MCF 10A (cell line): ENCODE results near the gene VAC14. TPM values are rescaled to one million over a fixed set of nuclear protein-coding genes. Genes with fewer than 3 reads are reported as not detected.
A peak's percentile ranks its signal among the peaks of the same experiment; 100 is the strongest.

Experiments used
- BruUV-seq: library from RNA; stranded (reverse); fragments of 400-500 nt; replicated peaks from 2 replicates; lab custom pipeline; 2021; lab: Mats Ljungman, UMichigan
- CTCF ChIA-PET: fragments of 300-600 bp; sonication (Branson Sonifier 250); formaldehyde crosslinking; extraction: SDS; loops from one replicate; lab custom pipeline; 2021; ENCODE audit warnings: antibody characterized with exemption, inconsistent platforms; lab: Yijun Ruan, JAX
- POLR2A ChIA-PET: fragments of 300-600, 350-650 bp; sonication (Branson Sonifier 250); formaldehyde crosslinking; extraction: SDS; loops from one replicate; lab custom pipeline; 2020; ENCODE audit warnings: antibody characterized with exemption, inconsistent platforms; lab: Yijun Ruan, JAX
- DNase-seq: peaks from one replicate; pipeline ENCODE4 v3.0.0-alpha.2; 2018; ENCODE audit not compliant: unreplicated experiment
- H3K27ac Mint-ChIP-seq: one replicate; pipeline ENCODE4 v1.8.0; 2022; ENCODE audit warnings: mild to moderate bottlenecking, low read depth, mixed read lengths; ENCODE audit not compliant: unreplicated experiment
- H3K27me3 Mint-ChIP-seq: one replicate; pipeline ENCODE4 v1.8.0; 2022; ENCODE audit warnings: mixed read lengths; ENCODE audit not compliant: insufficient read depth, unreplicated experiment
- H3K36me3 Mint-ChIP-seq: one replicate; pipeline ENCODE4 v1.8.0; 2022; ENCODE audit warnings: mild to moderate bottlenecking, moderate library complexity, mixed read lengths; ENCODE audit not compliant: insufficient read depth, unreplicated experiment
- H3K4me1 Mint-ChIP-seq: one replicate; pipeline ENCODE4 v1.8.0; 2022; ENCODE audit warnings: mixed read lengths; ENCODE audit not compliant: insufficient read depth, unreplicated experiment
- H3K4me3 Mint-ChIP-seq: one replicate; pipeline ENCODE4 v1.8.0; 2022; ENCODE audit warnings: mild to moderate bottlenecking, moderate library complexity, mixed read lengths; ENCODE audit not compliant: unreplicated experiment
- H3K9me3 Mint-ChIP-seq: one replicate; pipeline ENCODE4 v1.8.0; 2022; ENCODE audit warnings: mixed read lengths; ENCODE audit not compliant: unreplicated experiment
- intact Hi-C: fragments of 100-400 bp; cut with micrococcal nuclease; formaldehyde crosslinking; loops from 2 replicates; pipeline ENCODE4 v1.14.1; 2022
- total RNA-seq: library from RNA; stranded (reverse); gene quantifications from 2 replicates; pipeline ENCODE4 v1.2.3, GENCODE V29; 2022
- TF ChIP-seq, protein P1 (sequence below): fragments of 200-600 bp; IDR thresholded peaks from one replicate; pipeline ENCODE4 v1.8.0; 2022; ENCODE audit warnings: antibody characterized with exemption, mild to moderate bottlenecking; ENCODE audit not compliant: unreplicated experiment

Gene VAC14
- total RNA-seq, 1 experiment from 2014 or later = 25.5 TPM

- Mint-ChIP-seq H3K4me1 (no peaks in the 10 kb centered on the region), H3K36me3 (peaks cover 16% of the 10 kb centered on the region), H3K27ac (no peak overlapping the region), H3K9me3 (no peaks in the 10 kb centered on the region), H3K27me3 (no peaks in the 10 kb centered on the region), H3K4me3 (no peak overlapping the region)
- ChIA-PET CTCF (interaction anchor here (0.6 to 1.8 kb wide), 11 partner anchors 19 to 60 kb away, joined by 3 to 11 read pairs (median 5); no protein-coding TSS in a partner anchor), POLR2A (interaction anchor here (1.1 kb wide), 1 partner anchor 15 kb away, joined by 3 read pairs; no protein-coding TSS in a partner anchor)
- BruUV-seq = no TSS peak
- TF ChIP-seq, protein P1, sequence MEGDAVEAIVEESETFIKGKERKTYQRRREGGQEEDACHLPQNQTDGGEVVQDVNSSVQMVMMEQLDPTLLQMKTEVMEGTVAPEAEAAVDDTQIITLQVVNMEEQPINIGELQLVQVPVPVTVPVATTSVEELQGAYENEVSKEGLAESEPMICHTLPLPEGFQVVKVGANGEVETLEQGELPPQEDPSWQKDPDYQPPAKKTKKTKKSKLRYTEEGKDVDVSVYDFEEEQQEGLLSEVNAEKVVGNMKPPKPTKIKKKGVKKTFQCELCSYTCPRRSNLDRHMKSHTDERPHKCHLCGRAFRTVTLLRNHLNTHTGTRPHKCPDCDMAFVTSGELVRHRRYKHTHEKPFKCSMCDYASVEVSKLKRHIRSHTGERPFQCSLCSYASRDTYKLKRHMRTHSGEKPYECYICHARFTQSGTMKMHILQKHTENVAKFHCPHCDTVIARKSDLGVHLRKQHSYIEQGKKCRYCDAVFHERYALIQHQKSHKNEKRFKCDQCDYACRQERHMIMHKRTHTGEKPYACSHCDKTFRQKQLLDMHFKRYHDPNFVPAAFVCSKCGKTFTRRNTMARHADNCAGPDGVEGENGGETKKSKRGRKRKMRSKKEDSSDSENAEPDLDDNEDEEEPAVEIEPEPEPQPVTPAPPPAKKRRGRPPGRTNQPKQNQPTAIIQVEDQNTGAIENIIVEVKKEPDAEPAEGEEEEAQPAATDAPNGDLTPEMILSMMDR = peak; percentile 60
- intact Hi-C loops = loop anchor here (2.0 kb wide), 2 partner anchors 24 to 54 kb away; no protein-coding TSS in a partner anchor
- peak; percentile 63 for DNase-seq
Measured at GRCh38 chr16:70738083-70738977, 62.6 kb downstream of the VAC14 start.

GRCh38 chr16:70737377-70738082 lies 63.4 kb downstream of the VAC14 start:
- H3K4me3 Mint-ChIP-seq = no peak overlapping the region
- no peak overlapping the region for H3K27ac Mint-ChIP-seq
- no peaks in the 10 kb centered on the region for H3K4me1 Mint-ChIP-seq
- intact Hi-C loops = loop anchor here (2.0 kb wide), 2 partner anchors 23 to 53 kb away; no protein-coding TSS in a partner anchor
- H3K9me3 Mint-ChIP-seq = no peaks in the 10 kb centered on the region
- no peak for DNase-seq
- ChIA-PET CTCF (interaction anchor here (0.8 to 1.8 kb wide), 6 partner anchors 23 to 59 kb away, joined by 3 to 11 read pairs (median 8); no protein-coding TSS in a partner anchor), POLR2A (no interaction called here)
- H3K27me3 Mint-ChIP-seq = no peaks in the 10 kb centered on the region
- TF ChIP-seq, protein P1 = no peak
- H3K36me3 Mint-ChIP-seq = peaks cover 13% of the 10 kb centered on the region
- BruUV-seq = no TSS peak

- no peak overlapping the region for H3K4me3 Mint-ChIP-seq
- TF ChIP-seq, protein P1 = no peak
- BruUV-seq = no TSS peak
- no peaks in the 10 kb centered on the region for H3K4me1 Mint-ChIP-seq
- H3K36me3 Mint-ChIP-seq = peaks cover 11% of the 10 kb centered on the region
- no peak overlapping the region for H3K27ac Mint-ChIP-seq
- CTCF ChIA-PET = no interaction called here
- H3K27me3 Mint-ChIP-seq = no peaks in the 10 kb centered on the region
- DNase-seq = no peak
- POLR2A ChIA-PET = no interaction called here
- no peaks in the 10 kb centered on the region for H3K9me3 Mint-ChIP-seq
- intact Hi-C loops = no loop called here
Measured at GRCh38 chr16:70736465-70737376, 64.2 kb downstream of the VAC14 start.
